ENCODE data around the gene TMEM97.

The TMEM97 gene

GRCh38 chr17:28317099-28317965, 1.7 kb upstream of the TMEM97 start:
- no peak for DNase-seq

GRCh38 chr17:28317966-28318758, 838 bp upstream of the TMEM97 start:
- no peak for DNase-seq

GRCh38 chr17:28319598-28319935, 567 bp downstream of the TMEM97 start:
- DNase-seq: no peak

- DNase-seq: no peak
Observed at GRCh38 chr17:28320215-28321061, 1.4 kb downstream of the TMEM97 start.

GRCh38 chr17:28324267-28324745, 5.3 kb downstream of the TMEM97 start:
- DNase-seq: no peak

- DNase-seq: no peak
Observed at GRCh38 chr17:28324781-28325180, 5.8 kb downstream of the TMEM97 start.

GRCh38 chr17:28325211-28325610, 6.2 kb downstream of the TMEM97 start:
- DNase-seq: no peak

- no peak for DNase-seq
Observed at GRCh38 chr17:28326114-28326513, 7.1 kb downstream of the TMEM97 start.

- DNase-seq: no peak
Observed at GRCh38 chr17:28327031-28327607, 8.1 kb downstream of the TMEM97 start.

GRCh38 chr17:28327709-28328108, 8.7 kb downstream of the TMEM97 start:
- no peak for DNase-seq

- no peak for DNase-seq
Observed at GRCh38 chr17:28328325-28328724, 9.3 kb downstream of the TMEM97 start.

GRCh38 chr17:28330671-28331070, 11.7 kb downstream of the TMEM97 start:
- DNase-seq: no peak

GRCh38 chr17:28331891-28332420, 13.0 kb downstream of the TMEM97 start:
- no peak for DNase-seq

GRCh38 chr17:28333083-28333746, 14.2 kb downstream of the TMEM97 start:
- no peak for DNase-seq

GRCh38 chr17:28334171-28334570, 15.2 kb downstream of the TMEM97 start:
- DNase-seq: no peak

- DNase-seq: no peak
Observed at GRCh38 chr17:28334666-28335200, 15.7 kb downstream of the TMEM97 start.

GRCh38 chr17:28335201-28335958, 16.4 kb downstream of the TMEM97 start, which contains the start of the genes IFT20 and TNFAIP1:
TSS of gene IFT20 (minus strand) at chr17:28335472. CDS start at chr17:28331985, 3,487 bp downstream.
TSS of gene TNFAIP1 (plus strand) at chr17:28335761. CDS start at chr17:28339522, 3,761 bp downstream.
- peak; percentile 96 for DNase-seq

- peak; percentile 10 for DNase-seq
Observed at GRCh38 chr17:28335959-28336871, 17.2 kb downstream of the TMEM97 start.

GRCh38 chr17:28338056-28338768, 19.2 kb downstream of the TMEM97 start:
- no peak for DNase-seq

Data from activated CD4-positive, alpha-beta T cell treated with anti-CD3 and anti-CD28 coated beads, Interleukin-2, amount 50 U/mL, for 1 hour (primary cell).